Endothelial cell of umbilical vein (primary cell): ENCODE data around the gene KCNH2. TPM values are rescaled to one million over a fixed set of nuclear protein-coding genes. Genes with fewer than 3 reads are reported as not detected.

Source experiments
- BruUV-seq: library from RNA; stranded (reverse); fragments of 400-500 nt; replicated peaks from 2 replicates; lab custom pipeline; 2021; lab: Mats Ljungman, UMichigan
- CTCF ChIA-PET: fragments of 300-600, 350-600 bp; sonication (Branson Sonifier 250); formaldehyde crosslinking; loops from one replicate; lab custom pipeline; 2021; ENCODE audit warnings: antibody characterized with exemption, inconsistent platforms; lab: Charles Lee
- POLR2A ChIA-PET: fragments of 300-600, 350-600 bp; sonication (Branson Sonifier 250); formaldehyde crosslinking; loops from one replicate; lab custom pipeline; 2021; ENCODE audit warnings: antibody characterized with exemption, inconsistent platforms; lab: Charles Lee
- DNase-seq: peaks from one replicate; pipeline ENCODE4 v3.0.0-alpha.2; 2011; ENCODE audit warnings: low read depth, low spot score
- FAIRE-seq: peaks from 2 replicates; lab custom pipeline; 2011; peaks lifted over from hg19 to GRCh38; lab: Jason Lieb, UNC
- H2AFZ ChIP-seq: 2 replicates; pipeline ENCODE4 v1.6.0; 2012; ENCODE audit warnings: low read depth, low read length, control low read depth, inconsistent platforms
- H3K27ac ChIP-seq: 2 replicates; pipeline ENCODE4 v1.5.1; 2011; ENCODE audit warnings: low read depth, mild to moderate bottlenecking, control low read depth, low read length, moderate library complexity; ENCODE audit not compliant: insufficient read depth
- H3K27me3 ChIP-seq, 2 experiments: 2 replicates each; pipeline versions ENCODE4 v1.6.0 to v1.6.1; 2011; ENCODE audit warnings: low read length in 2 of 2, mixed read lengths in 1 of 2; ENCODE audit not compliant: control insufficient read depth in 2 of 2, insufficient read depth in 2 of 2
- H3K36me3 ChIP-seq, 2 experiments: 2 replicates in 1 of 2; 3 replicates in 1 of 2; pipeline ENCODE4 v1.5.1; 2011; ENCODE audit warnings: low read length in 2 of 2, mild to moderate bottlenecking in 1 of 2, moderate library complexity in 1 of 2; ENCODE audit not compliant: control insufficient read depth in 2 of 2, insufficient read depth in 2 of 2; ENCODE audit errors: extremely low read depth in 1 of 2
- H3K4me1 ChIP-seq: 3 replicates; pipeline ENCODE4 v1.5.1; 2011; ENCODE audit warnings: mild to moderate bottlenecking, low read length; ENCODE audit not compliant: control insufficient read depth, insufficient read depth; ENCODE audit errors: extremely low read depth
- H3K4me2 ChIP-seq: 2 replicates; pipeline ENCODE4 v1.6.1; 2011; ENCODE audit warnings: low read length, control low read depth, mixed read lengths; ENCODE audit not compliant: insufficient read depth
- H3K4me3 ChIP-seq, 3 experiments: fragments of 200-600 bp in 1 of 3; sonication (generic), shearing (Covaris generic) in 1 of 3; replicated peaks in 1 of 3; 2 replicates each; pipeline ENCODE4 v1.5.1; 2011 to 2016; ENCODE audit warnings: control low read depth in 3 of 3, low read length in 3 of 3, mild to moderate bottlenecking in 2 of 3, inconsistent platforms in 1 of 3, low read depth in 1 of 3, moderate library complexity in 1 of 3; ENCODE audit not compliant: insufficient read depth in 1 of 3
- H3K79me2 ChIP-seq: 2 replicates; pipeline ENCODE4 v1.6.0; 2012; ENCODE audit warnings: low read length, inconsistent platforms; ENCODE audit not compliant: control insufficient read depth, insufficient read depth
- H3K9ac ChIP-seq: replicated peaks from 2 replicates; pipeline ENCODE3; 2011; ENCODE audit warnings: low read length, control low read depth; ENCODE audit not compliant: insufficient read depth; ENCODE audit errors: extremely low read depth
- H3K9me1 ChIP-seq: replicated peaks from 3 replicates; pipeline ENCODE4 v1.6.0; 2011; ENCODE audit warnings: mild to moderate bottlenecking, low read length; ENCODE audit not compliant: control insufficient read depth, insufficient read depth; ENCODE audit errors: extremely low read depth
- H3K9me3 ChIP-seq: replicated peaks from 2 replicates; pipeline ENCODE4 v1.5.1; 2012; ENCODE audit warnings: low read length, inconsistent platforms; ENCODE audit not compliant: control insufficient read depth, insufficient read depth
- H4K20me1 ChIP-seq: replicated peaks from 2 replicates; pipeline ENCODE3; 2011; ENCODE audit warnings: mild to moderate bottlenecking, low read length; ENCODE audit not compliant: control insufficient read depth, insufficient read depth; ENCODE audit errors: extremely low read depth
- FOS ChIP-seq: IDR thresholded peaks from 2 replicates; pipeline ENCODE4 v1.6.1; 2011; ENCODE audit warnings: mild to moderate bottlenecking, low read length, moderate library complexity, borderline replicate concordance; ENCODE audit not compliant: insufficient read depth
- GATA2 ChIP-seq: IDR thresholded peaks from 2 replicates; pipeline ENCODE4 v1.7.0; 2011; ENCODE audit warnings: low read depth, mild to moderate bottlenecking, moderate library complexity, mixed read lengths, low read length; ENCODE audit not compliant: insufficient read length, insufficient read depth
- MYC ChIP-seq: IDR thresholded peaks from one replicate; pipeline ENCODE4 v1.6.1; 2011; ENCODE audit warnings: mild to moderate bottlenecking, low read depth, low read length
- POLR2A ChIP-seq: IDR thresholded peaks from 2 replicates; pipeline ENCODE4 v1.6.1; 2012; ENCODE audit warnings: low read depth, mild to moderate bottlenecking, control low read depth, low read length
- POLR2AphosphoS5 ChIP-seq: IDR thresholded peaks from 2 replicates; pipeline ENCODE4 v1.6.1; 2012; ENCODE audit warnings: low read depth, mild to moderate bottlenecking, control low read depth, low read length, moderate library complexity; ENCODE audit not compliant: insufficient read depth
- dilution Hi-C: fragments of 300-500 bp; cut with MboI; formaldehyde crosslinking; loops from one replicate; pipeline ENCODE4 v1.15.0; 2019; ENCODE audit warnings: low sequenced_read_pairs; ENCODE audit not compliant: extremely low pct_ligation_motif_present
- intact Hi-C: fragments of 100-400 bp; cut with micrococcal nuclease; formaldehyde crosslinking; loops from one replicate; pipeline ENCODE4 v1.10.0; 2022
- polyA plus RNA-seq, 4 experiments: library from polyadenylated mRNA; depleted of rRNA in 3 of 4; stranded (reverse) in 3 of 4; unstranded in 1 of 4; fragments of >200 nt; gene quantifications; 2 replicates each; pipeline versions ENCODE4 v1.2.1 to v1.2.3, GENCODE V29; 2011 to 2012; ENCODE audit warnings: missing spikeins in 1 of 4
- total RNA-seq: library from RNA; stranded (reverse); gene quantifications from 2 replicates; pipeline ENCODE4 v1.2.3, GENCODE V29; 2021

KCNH2 gene
- total and polyA plus RNA-seq, 2 donors (not counting 3 experiments of a cell fraction or from before 2014, with no cell fraction given), result 0.03 to 0.09 TPM

DNA sequence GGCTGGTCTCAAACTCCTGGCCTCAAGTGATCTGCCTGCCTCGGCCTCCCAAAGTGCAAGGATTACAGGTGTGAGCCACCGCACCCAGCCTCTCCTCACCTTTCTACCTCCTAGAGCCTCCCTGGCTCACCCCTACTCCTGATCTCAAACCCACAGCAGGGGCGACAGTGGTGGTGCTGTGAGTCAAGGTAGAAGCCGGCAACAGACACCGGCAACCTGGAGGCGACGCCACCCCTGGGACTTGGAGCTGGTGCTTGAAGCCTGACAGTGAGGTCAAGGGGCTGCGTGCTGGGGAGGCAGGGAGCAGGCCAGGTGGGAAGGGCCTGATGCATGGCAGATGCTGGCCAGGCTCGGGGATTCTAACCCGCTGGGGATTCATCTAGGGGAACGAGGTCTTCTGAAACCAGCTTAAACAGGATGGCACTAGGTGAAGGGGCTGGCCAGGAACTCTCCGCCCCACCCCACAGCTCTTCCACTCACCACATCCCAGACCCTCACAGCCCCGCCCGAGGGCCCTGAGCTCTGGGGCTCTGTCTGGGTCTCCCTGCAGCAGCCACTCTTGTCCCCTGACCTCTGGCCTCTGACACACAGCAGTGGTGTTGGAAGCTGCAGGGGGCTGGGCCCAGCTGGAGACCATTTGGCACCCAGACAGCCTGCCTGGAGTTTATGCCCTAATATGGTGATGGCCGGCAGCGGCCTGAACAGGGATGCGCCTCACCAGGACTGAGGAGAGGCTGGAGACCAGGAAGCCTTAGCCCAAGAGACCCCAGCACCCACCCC is 16.4 kb downstream of the KCNH2 start:
- no peak overlapping the region for H3K9ac ChIP-seq
- peaks cover 21% of the 10 kb centered on the region in 2 experiments for H3K27me3 ChIP-seq
- no peaks in the 10 kb centered on the region for H4K20me1 ChIP-seq
- no peak overlapping the region for H3K27ac ChIP-seq
- no peak overlapping the region for H2AFZ ChIP-seq
- dilution Hi-C loops (no loop called here), intact Hi-C loops (loop anchor here (2.0 kb wide), 2 partner anchors 63 to 149 kb away; no protein-coding TSS in a partner anchor)
- DNase-seq, result no peak
- H3K4me1 ChIP-seq, result no peaks in the 10 kb centered on the region
- H3K9me1 ChIP-seq, result no peaks in the 10 kb centered on the region
- H3K36me3 ChIP-seq, result no peaks in the 10 kb centered on the region
- H3K4me2 ChIP-seq, result no peak overlapping the region
- POLR2A ChIA-PET, result interaction anchor here (0.6 kb wide), 1 partner anchor 265 kb away, joined by 4 read pairs; the partner anchor contains the start of gene ABCF2
- TF ChIP-seq FOS, result no peak
- TF ChIP-seq POLR2AphosphoS5, result no peak
- no peak for TF ChIP-seq GATA2
- no peak for TF ChIP-seq MYC
- TF ChIP-seq POLR2A, result no peak
- CTCF ChIA-PET, result interaction anchor here (0.9 to 5.5 kb wide), 11 partner anchors 24 to 283 kb away, joined by 4 to 97 read pairs (median 18); partner anchors contain the start of gene SLC4A2
- FAIRE-seq, result no peak
- H3K9me3 ChIP-seq, result no peaks in the 10 kb centered on the region
- no peaks in the 10 kb centered on the region for H3K79me2 ChIP-seq
- H3K4me3 ChIP-seq, result no peak overlapping the region
- BruUV-seq, result no TSS peak
